Lower lobe of right lung (tissue), 2 donors: Measurements from ENCODE around the gene DPY19L1. TPM values are rescaled to one million over a fixed set of nuclear protein-coding genes. Genes with fewer than 3 reads are reported as not detected.
"Not testable (repeated sequence)": the region's sequence is repeated elsewhere in the genome, so short reads cannot be mapped to it uniquely, and the experiment has no call there.

ENCODE experiments used
- ATAC-seq, 2 donors: fragments of 200-7000 bp; cut with Tn5 transposase; one replicate each; pipeline ENCODE4 v1.9.1; 2020 to 2022; ENCODE audit warnings: mild to moderate bottlenecking in 2 of 2, moderate library complexity in 2 of 2
- DNase-seq: peaks from one replicate; pipeline ENCODE4 v3.0.0-alpha.2; 2020
- H3K27ac ChIP-seq: fragments of 200-600 bp; one replicate; pipeline ENCODE4 v1.8.0; 2022
- H3K27me3 ChIP-seq: fragments of 200-600 bp; one replicate; pipeline ENCODE4 v1.8.0; 2022; ENCODE audit warnings: low read depth
- H3K36me3 ChIP-seq: fragments of 200-600 bp; one replicate; pipeline ENCODE4 v1.8.0; 2022; ENCODE audit warnings: mild to moderate bottlenecking
- H3K4me1 ChIP-seq: fragments of 200-600 bp; one replicate; pipeline ENCODE4 v1.8.0; 2022
- H3K4me3 ChIP-seq: fragments of 200-600 bp; one replicate; pipeline ENCODE4 v1.8.0; 2022; ENCODE audit warnings: mild to moderate bottlenecking
- H3K9me3 ChIP-seq: fragments of 200-600 bp; one replicate; pipeline ENCODE4 v1.8.0; 2022
- CTCF ChIP-seq: fragments of 200-600 bp; IDR thresholded peaks from one replicate; pipeline ENCODE4 v1.8.0; 2022; ENCODE audit warnings: antibody characterized with exemption, mild to moderate bottlenecking
- intact Hi-C: fragments of 100-400 bp; cut with DNase I; formaldehyde crosslinking; loops from one replicate; pipeline ENCODE4 v1.11.0; 2022
- long read RNA-seq: library from polyadenylated mRNA; unstranded; transcript quantifications from one replicate; pipeline ENCODE4 v2.0.0, GENCODE V29; 2021
- total RNA-seq: library from RNA; stranded (reverse); fragmentation: NEBNext Ultra II Directional; extraction: Animal tissue kit (Norgen Biotek cat#: 25700); gene quantifications from one replicate; pipeline ENCODE4 v1.2.1, GENCODE V29; 2021
- donor health status: DM: no; HTN: yes; CAD: no; lungs with severe emphysema.

DPY19L1 gene
- total RNA-seq: 38.4 TPM
- long read RNA-seq, full-length matches to known transcripts: 15 of 25 reads
- long read RNA-seq, partial matches to known transcripts: 1 of 25 reads
- long read RNA-seq, other reads (novel, unspliced or antisense): 9 of 25 reads

GRCh38 chr7:35037211-35037525 is at the start of gene DPY19L1:
Gene DPY19L1, minus strand, starts transcription at chr7:35037485. Its CDS starts 91 bp downstream, at chr7:35037394.
- no peaks in the 10 kb centered on the region for H3K27me3 ChIP-seq
- H3K9me3 ChIP-seq: no peaks in the 10 kb centered on the region
- peaks cover 25% of the 10 kb centered on the region for H3K4me1 ChIP-seq
- H3K4me3 ChIP-seq: peak within 1 kb of the TSS; percentile 76
- H3K27ac ChIP-seq: peak within 1 kb of the TSS; percentile 90
- H3K36me3 ChIP-seq: no peaks in the 10 kb centered on the region
- DNase-seq (no peak), ATAC-seq (no peak)
- intact Hi-C loops: no loop called here
- TF ChIP-seq CTCF: no peak

GRCh38 chr7:35079517-35079916 is 42.2 kb upstream of the DPY19L1 start:
- H3K27ac ChIP-seq, H3K36me3 ChIP-seq, H3K27me3 ChIP-seq, intact Hi-C loops, H3K4me3 ChIP-seq, DNase-seq, H3K4me1 ChIP-seq, ATAC-seq, H3K9me3 ChIP-seq: not testable (repeated sequence)

- H3K9me3 ChIP-seq: not testable (repeated sequence)
Measured at GRCh38 chr7:35074008-35074407, 36.7 kb upstream of the DPY19L1 start.

GRCh38 chr7:35072950-35073827 is 35.9 kb upstream of the DPY19L1 start:
- intact Hi-C loops, H3K27ac ChIP-seq, H3K36me3 ChIP-seq, H3K27me3 ChIP-seq, H3K4me1 ChIP-seq, DNase-seq, H3K9me3 ChIP-seq, H3K4me3 ChIP-seq: not testable (repeated sequence)
- peak; percentile 47 to 61 for ATAC-seq
- peak; percentile 18 for TF ChIP-seq CTCF

More at GRCh38 chr7:35074008-35074407, 36.7 kb upstream of the DPY19L1 start:
- H3K36me3 ChIP-seq, DNase-seq, intact Hi-C loops, H3K4me1 ChIP-seq, H3K27me3 ChIP-seq, H3K27ac ChIP-seq, H3K4me3 ChIP-seq: not testable (repeated sequence)
- ATAC-seq: peak in 1 of 2 donors; percentile 37

GRCh38 chr7:35069084-35069483 is 31.8 kb upstream of the DPY19L1 start:
- H3K9me3 ChIP-seq, H3K27me3 ChIP-seq, H3K4me1 ChIP-seq, intact Hi-C loops, ATAC-seq, H3K36me3 ChIP-seq, H3K27ac ChIP-seq, H3K4me3 ChIP-seq, DNase-seq: not testable (repeated sequence)

- H3K36me3 ChIP-seq, DNase-seq, H3K27ac ChIP-seq, ATAC-seq, intact Hi-C loops, H3K9me3 ChIP-seq, H3K4me3 ChIP-seq, H3K27me3 ChIP-seq, H3K4me1 ChIP-seq: not testable (repeated sequence)
Measured at GRCh38 chr7:35065382-35065781, 28.1 kb upstream of the DPY19L1 start.

- H3K9me3 ChIP-seq, H3K27me3 ChIP-seq, H3K27ac ChIP-seq, DNase-seq, H3K4me1 ChIP-seq, H3K4me3 ChIP-seq, intact Hi-C loops, H3K36me3 ChIP-seq: not testable (repeated sequence)
- peak in 1 of 2 donors; percentile 19 for ATAC-seq
Measured at GRCh38 chr7:35058571-35058970, 21.3 kb upstream of the DPY19L1 start.

GRCh38 chr7:35057505-35058451 is 20.5 kb upstream of the DPY19L1 start:
- H3K36me3 ChIP-seq, DNase-seq, H3K27me3 ChIP-seq, intact Hi-C loops, H3K4me1 ChIP-seq, H3K4me3 ChIP-seq, H3K27ac ChIP-seq, H3K9me3 ChIP-seq: not testable (repeated sequence)
- ATAC-seq: peak in 1 of 2 donors; percentile 46

- intact Hi-C loops, H3K36me3 ChIP-seq, H3K4me1 ChIP-seq, DNase-seq, ATAC-seq, H3K4me3 ChIP-seq, H3K9me3 ChIP-seq, H3K27ac ChIP-seq, H3K27me3 ChIP-seq: not testable (repeated sequence)
Measured at GRCh38 chr7:35055733-35056132, 18.4 kb upstream of the DPY19L1 start.

GRCh38 chr7:35053488-35054175 is 16.3 kb upstream of the DPY19L1 start:
- H3K27ac ChIP-seq, ATAC-seq, H3K4me3 ChIP-seq, H3K9me3 ChIP-seq, intact Hi-C loops, H3K27me3 ChIP-seq, DNase-seq, H3K36me3 ChIP-seq, H3K4me1 ChIP-seq: not testable (repeated sequence)

- H3K36me3 ChIP-seq, H3K9me3 ChIP-seq, DNase-seq, H3K27me3 ChIP-seq, intact Hi-C loops, ATAC-seq, H3K4me1 ChIP-seq, H3K27ac ChIP-seq, H3K4me3 ChIP-seq: not testable (repeated sequence)
Measured at GRCh38 chr7:35048390-35048789, 11.1 kb upstream of the DPY19L1 start.
